GM12872 (cell line): ENCODE results near the gene APOBEC3G.

Experiments
- CTCF ChIP-seq: IDR thresholded peaks from 3 replicates; pipeline ENCODE4 v1.5.1; 2011; ENCODE audit warnings: low read depth, mild to moderate bottlenecking, low read length, moderate library complexity; ENCODE audit not compliant: insufficient read depth

APOBEC3G gene

GRCh38 chr22:39109361-39109760, 32.3 kb downstream of the APOBEC3G start:
- TF ChIP-seq CTCF, result no peak

- no peak for TF ChIP-seq CTCF
These were observed 33.8 kb downstream of the APOBEC3G start for GRCh38 chr22:39110631-39111561.

GRCh38 chr22:39114112-39114511, 37.0 kb downstream of the APOBEC3G start:
- TF ChIP-seq CTCF, result no peak

- no peak for TF ChIP-seq CTCF
These were observed 38.5 kb downstream of the APOBEC3G start for GRCh38 chr22:39115570-39115969.

GRCh38 chr22:39115977-39116621, 39.0 kb downstream of the APOBEC3G start:
- TF ChIP-seq CTCF, result no peak

GRCh38 chr22:39117585-39118191, 40.6 kb downstream of the APOBEC3G start:
- peak; percentile 70 for TF ChIP-seq CTCF

GRCh38 chr22:39120983-39121382, 43.9 kb downstream of the APOBEC3G start:
- TF ChIP-seq CTCF, result no peak
